Spleen (tissue), 7 donors: ENCODE data around the gene MRPL36.

ENCODE experiments used
- CTCF ChIP-seq, 11 experiments: fragments of 200-600 bp in 7 of 11; fragments of 450-650 bp in 4 of 11; sonication (generic) in 4 of 11; IDR thresholded peaks in 8 of 11; conservative IDR thresholded peaks in 3 of 11; 1 replicate in 7 of 11; 2 replicates in 4 of 11; pipeline versions ENCODE4 v1.4.0 to v1.8.0; 2016 to 2021; ENCODE audit warnings: antibody characterized with exemption in 11 of 11, inconsistent platforms in 4 of 11, mild to moderate bottlenecking in 1 of 11
- POLR2AphosphoS5 ChIP-seq, 3 donors: sonication (generic); formaldehyde crosslinking; IDR thresholded peaks; one replicate each; pipeline ENCODE4 v1.5.1; 2017; ENCODE audit warnings: antibody characterized with exemption in 3 of 3
- donor health status: DM: no; HTN: no; CAD: no; lungs with moderate emphysema.
- donor health status: DM: no; HTN: no; CAD: no.
- donor health status: DM: no; HTN: no; CAD: no.

- no peak for TF ChIP-seq CTCF (IDR thresholded peaks at IDR 0.05 in 8 of 11, conservative IDR thresholded peaks at IDR 0.05 in 3 of 11)
- no peak for TF ChIP-seq POLR2AphosphoS5 (IDR thresholded peaks at IDR 0.05)
Measured at GRCh38 chr5:1757511-1757910, 42.1 kb downstream of the MRPL36 start.
